ENCODE results near the gene RIOK1. TPM values are rescaled to one million over a fixed set of nuclear protein-coding genes. Genes with fewer than 3 reads are reported as not detected.

Gene RIOK1
- total and polyA plus RNA-seq, 2 of the 13 experiments (the other 11 are each of a cell fraction or from before 2014, with no cell fraction given): 9.4 to 37.8 TPM

- TF ChIP-seq ZHX2 (IDR thresholded peaks at IDR 0.05; ENCODE audit: low read depth) (no peak), ZHX2 (CRISPR knock-in tag; IDR thresholded peaks at IDR 0.05; ENCODE audit: borderline replicate concordance) (no peak), ATF7 (IDR thresholded peaks at IDR 0.05) (no peak), ATF7 (CRISPR knock-in tag; IDR thresholded peaks at IDR 0.05) (no peak), ZMYM4 (CRISPR knock-in tag; IDR thresholded peaks at IDR 0.05) (no peak), ZNF670 (CRISPR knock-in tag; IDR thresholded peaks at IDR 0.05; ENCODE audit: borderline replicate concordance) (no peak), DZIP1 (CRISPR knock-in tag; IDR thresholded peaks at IDR 0.05) (no peak), RBFOX2 (IDR thresholded peaks at IDR 0.05; ENCODE audit: low read depth, low read length) (no peak), ZBTB43 (CRISPR knock-in tag; conservative IDR thresholded peaks at IDR 0.05) (no peak), ZBTB10 (CRISPR knock-in tag; IDR thresholded peaks at IDR 0.05; ENCODE audit: borderline replicate concordance) (no peak), ZNF768 (CRISPR knock-in tag; IDR thresholded peaks at IDR 0.05) (peak; percentile 30; the same call in 1 of the 2 replicates), ZNF572 (CRISPR knock-in tag; IDR thresholded peaks at IDR 0.05) (no peak)
Measured at GRCh38 chr6:7446619-7447325, 57.2 kb downstream of the RIOK1 start (continued).

Data from HepG2 (cell line).